HG03159 (cell line): Measurements from ENCODE around the gene SCGB3A1.

Experiments
- ATAC-seq: cut with Tn5 transposase; IDR thresholded peaks from one replicate; pipeline ENCODE4 v1.9.1; 2021; ENCODE audit warnings: mild to moderate bottlenecking, moderate library complexity; ENCODE audit not compliant: unreplicated experiment

SCGB3A1 gene

GRCh38 chr5:180591311-180591887 is at the start of gene SCGB3A1:
SCGB3A1 (minus strand) TSS chr5:180591499; CDS start chr5:180591462, 37 bp downstream.
- ATAC-seq, result no peak

GRCh38 chr5:180640611-180640860 is 49.2 kb upstream of the SCGB3A1 start:
- ATAC-seq, result no peak

- no peak for ATAC-seq
These were observed 48.7 kb upstream of the SCGB3A1 start for GRCh38 chr5:180639741-180640610.

- no peak for ATAC-seq
These were observed 48.0 kb upstream of the SCGB3A1 start for GRCh38 chr5:180639287-180639686.

GRCh38 chr5:180637962-180638680 is 46.8 kb upstream of the SCGB3A1 start:
- no peak for ATAC-seq

GRCh38 chr5:180636403-180637075 is 45.2 kb upstream of the SCGB3A1 start:
- no peak for ATAC-seq

- no peak for ATAC-seq
These were observed 44.7 kb upstream of the SCGB3A1 start for GRCh38 chr5:180636016-180636402.

- ATAC-seq, result no peak
These were observed 42.2 kb upstream of the SCGB3A1 start for GRCh38 chr5:180633283-180634177.

GRCh38 chr5:180632768-180633167 is 41.5 kb upstream of the SCGB3A1 start:
- ATAC-seq, result no peak

GRCh38 chr5:180631549-180632383 is 40.5 kb upstream of the SCGB3A1 start:
- no peak for ATAC-seq

- ATAC-seq, result no peak
These were observed 39.1 kb upstream of the SCGB3A1 start for GRCh38 chr5:180630426-180630825.

GRCh38 chr5:180629831-180630382 is 38.6 kb upstream of the SCGB3A1 start:
- ATAC-seq, result no peak

- ATAC-seq, result no peak
These were observed 37.8 kb upstream of the SCGB3A1 start for GRCh38 chr5:180628827-180629750.

GRCh38 chr5:180628211-180628610 is 36.9 kb upstream of the SCGB3A1 start:
- no peak for ATAC-seq

- no peak for ATAC-seq
These were observed 36.3 kb upstream of the SCGB3A1 start for GRCh38 chr5:180627386-180628120.

- no peak for ATAC-seq
These were observed 35.5 kb upstream of the SCGB3A1 start for GRCh38 chr5:180626661-180627385.
